Umbilical cord (tissue), 2 donors: ENCODE data around the gene GOLPH3L. TPM values are rescaled to one million over a fixed set of nuclear protein-coding genes. Genes with fewer than 3 reads are reported as not detected.
"Not testable (repeated sequence)": the region's sequence is repeated elsewhere in the genome, so short reads cannot be mapped to it uniquely, and the experiment has no call there.

Experiments used
- DNase-seq: peaks from one replicate; pipeline ENCODE4 v3.0.0-alpha.2; 2015; ENCODE audit warnings: low spot score
- total RNA-seq: library from RNA; depleted of rRNA; stranded (reverse); fragments of >200 nt; gene quantifications from one replicate; pipeline ENCODE4 v1.2.3, GENCODE V29; 2014; ENCODE audit warnings: low replicate concordance; ENCODE audit not compliant: insufficient read depth

GOLPH3L gene
- 18.8 TPM for total RNA-seq

DNA sequence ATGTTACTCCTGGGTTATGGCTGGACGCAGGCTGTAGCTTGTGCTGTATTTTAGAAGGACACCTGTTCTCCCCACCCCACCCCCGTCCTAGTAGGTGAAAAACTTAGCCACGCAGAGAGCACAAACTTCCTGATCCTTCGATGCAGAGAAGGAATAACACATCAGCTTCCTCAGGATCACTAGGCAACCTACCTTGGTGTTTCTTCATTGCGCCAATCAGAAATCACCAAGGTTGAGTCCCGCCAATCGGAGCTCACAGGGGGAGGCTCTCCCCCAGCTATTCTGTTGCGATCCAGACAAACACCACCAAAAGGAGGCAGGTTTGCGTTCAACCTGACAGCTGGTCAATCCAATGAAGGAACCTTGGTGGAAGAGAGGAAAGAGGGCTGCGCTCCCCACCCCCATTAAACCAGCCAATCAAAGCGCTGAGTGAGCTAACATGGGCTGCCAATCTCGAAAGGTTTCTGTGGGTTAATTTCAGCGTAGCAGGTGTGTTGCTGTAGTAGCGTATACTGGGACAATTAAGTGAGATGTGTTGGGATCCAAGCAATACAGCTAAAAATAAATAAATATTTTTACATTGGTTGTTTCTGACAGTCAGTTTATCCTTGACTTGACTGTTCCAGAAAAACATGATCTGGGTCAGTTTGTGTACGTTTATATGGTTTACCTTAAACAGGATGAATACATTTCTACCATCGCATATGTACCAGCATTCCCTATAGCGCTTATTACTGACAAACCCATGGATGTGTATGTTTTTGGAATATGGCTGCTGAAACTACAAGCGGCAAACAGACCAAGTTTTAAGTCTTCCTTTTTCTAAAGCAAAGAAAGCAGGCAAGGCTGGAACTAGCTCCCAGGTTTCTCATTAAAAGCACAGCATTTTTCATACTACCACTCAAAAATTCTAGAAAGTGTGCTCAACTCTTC is at the start of gene GOLPH3L:
GOLPH3L (minus strand) TSS at position 160 of the 933 bp plus-strand sequence. CDS start 2,316 bp downstream, outside the sequence.
- DNase-seq, result peak; percentile 100

DNA sequence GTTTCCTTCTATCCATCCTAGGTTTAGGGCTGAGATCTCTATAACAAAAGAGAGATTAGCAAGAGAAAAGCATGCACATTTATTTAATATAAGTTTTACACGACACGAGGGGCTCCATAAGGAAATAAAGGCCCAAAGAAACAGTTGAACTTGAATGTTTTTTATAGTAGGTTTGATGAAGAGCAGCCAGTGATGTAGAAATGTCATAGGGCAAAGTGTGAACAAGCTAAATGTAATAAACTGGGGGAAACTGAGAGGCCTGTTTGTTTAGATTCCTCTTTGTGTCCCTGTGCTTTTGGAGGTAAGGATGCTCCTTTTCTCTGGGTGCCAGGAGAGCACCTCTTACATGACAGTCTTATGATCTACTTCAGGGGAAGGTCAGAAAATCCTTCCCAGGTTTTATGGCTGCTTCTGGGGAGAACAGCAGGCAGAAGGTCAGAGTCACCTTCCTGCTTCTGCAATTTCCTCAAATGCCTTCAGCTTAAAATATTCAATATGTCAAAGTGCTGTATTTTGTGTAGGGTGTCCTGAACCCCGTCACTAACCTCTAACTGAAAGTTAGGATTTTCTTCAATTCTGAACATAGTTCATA is 33.3 kb upstream of the GOLPH3L start:
- no peak for DNase-seq

DNA sequence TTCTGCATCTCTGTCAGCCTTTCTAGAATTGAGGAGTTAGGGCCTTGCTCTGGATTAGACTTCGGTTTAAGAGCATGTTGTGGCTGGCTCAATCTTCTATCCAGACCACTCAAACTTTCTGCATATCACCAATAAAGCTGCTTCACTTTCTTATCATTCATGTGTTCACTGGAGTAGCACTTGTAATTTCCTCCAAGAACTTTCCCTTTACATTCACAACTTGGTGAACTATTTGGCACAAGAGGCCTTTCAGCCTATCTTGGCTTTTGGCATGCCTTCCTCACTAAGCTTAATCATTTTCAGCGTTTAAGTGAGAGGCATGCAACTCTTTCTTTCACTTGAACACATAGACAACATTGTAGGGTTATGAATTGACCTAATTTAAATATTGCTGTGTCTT is 27.4 kb upstream of the GOLPH3L start:
- no peak for DNase-seq

DNA sequence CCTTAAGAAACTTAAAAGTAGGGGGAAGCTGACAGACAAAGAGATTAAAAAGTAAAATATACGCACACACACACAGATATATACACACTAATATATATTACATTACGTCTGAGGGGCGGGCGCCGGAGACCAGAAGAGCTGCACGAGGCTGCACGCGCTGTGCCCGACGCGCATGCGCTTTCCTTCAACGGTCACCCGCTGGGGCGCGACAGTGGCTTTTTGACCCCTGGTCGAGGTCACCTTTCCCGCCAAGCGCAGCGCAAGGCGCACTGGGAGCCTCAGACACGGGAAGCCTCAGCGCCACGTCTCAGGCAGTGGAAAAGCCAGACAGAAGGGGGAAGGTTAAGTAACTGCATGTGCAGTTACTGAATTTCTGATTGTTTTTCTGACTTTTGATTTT is 23.7 kb upstream of the GOLPH3L start, which contains the start of gene HORMAD1:
HORMAD1 (minus strand) TSS at position 193 of the 400 bp plus-strand sequence. CDS start 1,390 bp downstream, outside the sequence.
- DNase-seq, result no peak

DNA sequence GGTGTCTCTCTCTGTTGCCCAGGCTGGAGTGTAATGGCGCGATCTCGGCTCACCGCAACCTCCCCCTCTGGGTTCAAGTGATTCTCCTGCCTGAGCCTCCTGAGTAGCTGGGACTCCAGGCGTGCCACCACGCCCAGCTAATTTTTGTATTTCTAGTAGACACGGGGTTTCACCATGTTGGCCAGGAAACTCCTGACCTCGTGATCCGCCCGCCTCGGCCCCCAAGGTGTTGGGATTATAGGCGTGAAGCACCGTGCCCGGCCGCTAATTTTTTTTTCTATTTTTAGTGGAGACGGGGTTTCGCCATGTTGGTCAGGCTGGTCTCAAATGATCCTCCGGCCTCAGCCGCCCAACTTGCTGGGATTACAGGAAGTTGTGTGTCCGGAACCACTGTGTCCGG is 23.1 kb upstream of the GOLPH3L start:
- no peak for DNase-seq

DNA sequence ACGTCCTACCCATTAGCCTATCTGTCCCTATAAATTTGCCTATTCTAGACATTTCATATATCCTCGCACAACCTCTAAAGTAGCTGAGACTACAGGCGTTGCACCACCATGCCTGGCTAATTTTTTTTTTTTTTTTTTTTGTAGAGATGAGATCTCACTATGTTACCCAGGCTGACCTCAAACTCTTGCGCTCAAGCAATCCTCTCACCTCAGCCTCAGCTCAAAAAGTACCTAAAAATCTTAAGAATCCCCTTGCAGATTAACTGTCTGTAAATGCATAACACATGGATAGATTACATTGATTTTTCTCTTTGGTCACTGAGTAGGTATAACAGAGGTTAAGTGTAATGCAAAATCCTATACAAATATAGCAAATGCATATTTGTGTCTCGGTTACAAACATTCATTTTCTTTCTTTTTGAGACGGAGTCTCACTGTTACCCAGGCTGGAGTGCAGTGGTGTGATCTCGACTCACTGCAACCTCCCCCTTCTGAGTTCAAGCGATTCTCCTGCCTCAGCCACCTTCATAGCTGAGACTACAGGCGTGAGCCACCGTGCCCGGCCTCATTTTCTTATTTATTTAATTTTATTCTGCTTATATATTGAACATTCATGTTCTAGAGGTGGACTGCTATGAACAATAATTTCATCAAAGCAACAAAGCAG is 21.4 kb upstream of the GOLPH3L start:
- no peak for DNase-seq

DNA sequence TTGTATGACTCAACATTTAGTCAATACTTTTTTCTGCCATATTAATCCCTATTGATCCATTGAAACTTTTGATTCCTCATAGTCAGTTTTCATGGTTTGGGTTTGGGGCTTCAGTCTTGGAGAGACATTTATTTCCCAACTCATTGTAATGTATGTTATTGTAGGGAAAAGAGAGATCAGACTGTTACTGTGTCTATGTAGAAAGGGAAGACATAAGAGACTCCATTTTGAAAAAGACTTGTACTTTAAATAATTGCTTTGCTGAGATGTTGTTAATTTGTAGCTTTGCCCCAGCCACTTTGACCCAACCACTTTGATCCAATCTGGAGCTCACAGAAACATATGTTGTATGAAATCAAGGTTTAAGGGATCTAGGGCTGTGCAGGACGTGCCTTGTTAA is 12.1 kb upstream of the GOLPH3L start:
- DNase-seq, result not testable (repeated sequence)

DNA sequence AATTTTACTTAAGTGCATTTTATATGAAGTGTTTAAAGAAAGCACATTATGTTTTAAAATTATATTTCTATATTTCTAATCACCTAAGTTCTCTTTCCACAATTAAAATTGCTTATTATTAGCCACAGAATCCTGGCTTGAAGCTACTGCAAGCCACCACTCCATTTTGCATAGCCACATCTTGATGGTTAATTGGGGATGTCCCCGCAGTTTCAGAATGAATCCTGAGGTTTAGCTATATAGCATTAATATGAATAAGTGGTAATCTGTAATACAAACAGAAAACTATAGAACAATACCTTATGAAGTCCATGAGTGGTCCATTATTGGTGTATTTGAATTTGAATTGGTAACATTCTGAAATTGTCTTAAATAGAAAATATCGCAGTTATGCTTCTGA is 11.6 kb upstream of the GOLPH3L start:
- no peak for DNase-seq

DNA sequence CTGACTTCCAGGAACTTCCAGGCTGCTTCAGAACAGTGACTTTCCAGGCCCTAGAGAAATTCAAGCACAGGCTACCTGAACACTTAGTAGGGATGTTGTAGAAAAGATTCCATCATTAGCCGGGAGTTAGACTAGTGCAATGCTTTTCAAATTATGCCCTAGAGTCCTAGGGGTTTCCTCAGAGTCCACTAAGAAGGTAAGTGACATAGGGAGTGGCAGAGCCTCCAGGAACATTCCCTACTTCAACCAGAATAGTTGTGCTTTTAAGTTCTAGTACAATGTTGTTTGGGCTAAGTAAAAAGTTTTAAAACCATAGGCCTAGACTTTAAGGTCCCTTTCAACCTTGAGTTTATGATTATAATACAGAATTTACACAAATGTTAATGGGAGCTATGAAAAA is 9.1 kb upstream of the GOLPH3L start:
- DNase-seq, result no peak

DNA sequence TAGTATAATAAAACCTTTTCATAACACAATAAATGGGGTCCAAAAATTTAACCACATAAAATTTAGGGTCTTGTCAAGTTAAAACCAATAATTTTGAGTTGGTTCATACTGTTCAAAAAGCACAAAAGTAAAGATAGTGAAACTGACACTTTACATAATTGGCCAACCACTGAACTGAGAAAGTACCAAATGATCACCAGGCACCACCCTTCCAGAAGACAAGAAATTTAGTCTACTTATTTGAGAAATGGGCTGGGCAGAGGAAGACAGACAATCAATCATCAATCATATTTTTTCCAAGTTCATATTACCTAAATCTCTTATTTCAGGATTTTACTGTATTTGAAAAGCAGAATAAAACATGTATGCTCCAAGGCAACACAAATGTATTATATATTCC is 6.5 kb upstream of the GOLPH3L start:
- no peak for DNase-seq

DNA sequence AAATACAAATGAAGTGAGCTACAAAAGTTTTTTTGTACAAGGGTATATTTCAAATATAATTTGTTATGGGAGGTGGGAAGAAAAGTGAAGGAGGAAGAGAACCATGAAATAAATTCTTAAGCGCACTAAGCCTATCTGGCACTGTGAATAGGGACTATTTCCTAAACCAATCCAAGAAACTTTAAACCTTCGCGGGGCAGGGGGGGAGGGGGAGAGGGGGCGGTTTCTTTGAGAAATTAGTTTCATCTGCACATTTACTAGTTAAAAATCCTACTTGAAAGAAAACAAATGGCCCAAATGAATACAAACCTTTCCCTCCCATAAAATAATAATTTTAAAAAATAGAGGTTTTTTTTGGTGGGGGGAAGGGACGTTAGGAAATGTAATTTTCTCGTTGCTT is 364 bp downstream of the GOLPH3L start:
- no peak for DNase-seq

DNA sequence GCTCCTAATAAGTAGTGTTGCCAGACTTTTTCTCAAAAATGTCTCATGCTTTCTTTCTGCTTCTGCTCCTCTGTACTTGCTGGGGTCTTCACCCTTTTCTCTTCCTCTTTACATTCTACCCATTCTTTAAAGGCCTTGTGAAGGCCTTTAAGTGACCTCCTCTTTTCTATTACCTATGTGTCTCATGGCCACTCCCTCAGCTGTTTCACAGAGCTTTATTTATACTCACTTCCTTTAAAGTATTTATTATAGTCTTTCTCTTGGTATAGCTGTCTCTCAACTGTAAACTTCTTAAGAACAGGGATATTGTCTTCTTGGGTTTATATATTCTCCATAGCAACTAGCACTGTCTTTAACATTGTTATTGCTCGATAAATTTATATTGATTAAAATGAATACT is 792 bp downstream of the GOLPH3L start:
- no peak for DNase-seq

DNA sequence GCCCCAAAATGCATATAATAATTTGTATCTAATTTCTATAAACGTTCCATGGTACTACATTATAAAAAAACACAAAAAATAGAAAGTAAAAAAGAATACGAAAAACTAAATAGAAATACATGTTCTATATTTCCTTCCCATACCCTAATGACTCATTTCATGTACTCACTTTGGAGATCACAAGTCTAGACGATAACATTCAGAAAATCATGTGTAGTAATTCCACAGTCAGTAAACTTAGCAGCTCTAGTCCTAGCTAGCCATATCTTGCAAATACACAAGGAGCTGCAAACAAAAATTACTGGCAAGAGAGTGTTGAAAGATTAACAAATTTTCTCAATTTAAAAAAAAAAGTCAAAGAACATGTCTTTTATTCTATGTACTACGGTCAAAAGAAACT is 1.4 kb downstream of the GOLPH3L start:
- no peak for DNase-seq

DNA sequence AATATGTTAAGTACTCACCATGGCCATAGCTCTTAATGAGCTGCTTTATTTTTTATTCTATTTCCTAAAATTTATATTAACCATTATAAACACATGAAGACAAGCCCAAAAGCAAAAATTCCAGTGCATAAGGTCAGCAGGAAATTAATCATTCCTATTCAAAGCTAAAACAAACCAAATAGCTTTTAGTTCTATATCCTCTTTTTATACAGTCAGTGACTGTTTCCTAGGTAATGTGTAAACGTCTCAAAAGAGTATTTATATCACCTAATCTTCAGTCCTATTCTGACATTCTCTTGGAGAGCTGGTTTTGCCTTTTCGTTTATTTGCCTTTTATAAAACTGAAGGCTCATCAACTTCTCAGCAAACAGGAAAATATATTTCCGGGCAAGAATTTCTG is 4.2 kb downstream of the GOLPH3L start:
- DNase-seq, result no peak

DNA sequence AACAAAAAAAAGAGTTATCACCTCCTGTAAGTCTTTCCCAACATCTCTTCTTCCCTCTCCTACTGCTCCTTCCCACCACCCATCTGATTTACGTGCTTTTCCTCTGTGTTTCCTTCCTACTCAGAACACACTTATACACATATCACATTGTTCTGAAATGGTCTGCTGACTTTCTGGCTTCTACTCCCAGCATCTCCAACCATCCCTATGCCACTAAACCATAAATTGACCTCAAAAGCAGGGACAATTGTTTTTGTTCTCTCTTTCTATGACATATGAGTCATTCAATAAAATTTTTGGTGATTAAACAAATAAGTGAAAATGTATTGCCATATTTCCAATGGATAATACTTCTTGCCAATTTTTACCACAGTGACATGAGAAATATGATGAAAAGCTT is 8.2 kb downstream of the GOLPH3L start:
- no peak for DNase-seq

DNA sequence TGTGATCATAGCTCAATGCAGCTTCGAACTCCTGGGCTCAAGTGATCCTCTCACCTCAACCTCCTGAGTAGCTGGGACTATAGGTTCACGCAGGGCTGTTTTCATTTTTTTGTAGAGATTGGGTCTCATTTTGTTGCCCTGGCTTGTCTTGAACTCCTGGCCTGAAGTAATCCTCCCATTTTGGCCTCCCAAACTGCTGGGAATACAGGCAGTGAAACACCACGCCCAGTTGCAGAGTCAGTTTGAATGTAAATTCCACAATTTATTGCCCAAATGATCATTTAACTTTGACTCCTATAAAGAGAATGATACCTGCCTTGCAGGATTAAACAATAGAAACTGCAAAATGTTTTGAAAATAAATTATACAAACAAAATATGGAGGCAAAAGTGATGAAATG is 10.7 kb downstream of the GOLPH3L start:
- no peak for DNase-seq

DNA sequence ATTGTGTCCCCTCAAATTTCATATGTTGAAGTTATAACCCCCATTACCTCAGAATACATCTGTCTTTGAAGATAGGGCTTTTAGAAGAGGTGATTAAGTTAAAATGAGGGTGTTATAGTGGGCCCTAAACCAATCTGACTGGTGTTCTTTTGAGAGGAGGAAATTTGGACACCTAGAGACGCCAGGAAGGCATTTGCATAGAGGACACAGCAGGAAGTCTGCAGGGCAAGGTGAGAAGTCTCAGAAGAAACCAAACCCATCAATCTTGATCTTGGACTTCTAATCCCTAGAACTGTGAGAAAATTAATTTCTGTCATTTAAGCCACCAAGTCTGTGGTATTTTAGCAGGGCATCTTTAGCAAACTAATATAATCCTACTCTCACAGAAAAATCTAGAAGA is 13.0 kb downstream of the GOLPH3L start:
- DNase-seq, result no peak

DNA sequence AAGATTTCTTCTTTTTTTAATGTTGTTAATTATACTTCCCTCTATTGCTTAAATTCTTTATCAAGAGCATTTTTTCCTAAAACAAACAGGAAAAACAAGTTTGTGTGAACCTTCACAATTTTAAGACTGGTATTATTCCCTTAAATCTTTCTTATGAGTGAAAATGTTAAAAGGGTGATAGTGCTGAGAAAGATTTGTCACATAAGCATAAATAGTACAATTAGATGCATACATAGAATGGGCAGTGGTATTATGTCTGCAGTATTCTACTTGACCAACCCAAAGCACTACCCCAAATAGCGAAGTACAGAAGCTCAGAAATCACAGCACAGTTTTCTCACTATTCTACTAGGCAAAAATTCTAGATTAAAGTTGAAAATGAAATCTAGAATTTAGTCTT is 18.0 kb downstream of the GOLPH3L start:
- DNase-seq, result no peak

DNA sequence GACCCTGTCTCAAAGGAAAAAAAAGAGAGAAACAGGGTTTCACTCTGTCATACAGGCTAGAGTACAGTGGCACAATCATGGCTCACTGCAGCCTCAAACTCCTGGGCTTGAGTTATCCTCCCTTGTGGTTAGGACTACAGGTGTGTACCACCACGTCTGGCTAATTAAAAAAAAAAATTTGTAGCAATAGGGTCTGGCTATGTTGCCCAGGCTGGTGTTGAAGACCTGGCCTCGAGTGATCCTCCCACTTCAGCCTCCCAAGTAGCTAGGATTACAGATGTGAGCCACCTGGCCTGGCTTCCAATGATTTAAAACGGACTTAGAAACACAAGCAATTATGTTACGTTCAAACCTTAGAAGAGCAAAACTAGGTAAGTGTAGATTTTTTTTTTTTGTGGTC is 22.1 kb downstream of the GOLPH3L start:
- no peak for DNase-seq

DNA sequence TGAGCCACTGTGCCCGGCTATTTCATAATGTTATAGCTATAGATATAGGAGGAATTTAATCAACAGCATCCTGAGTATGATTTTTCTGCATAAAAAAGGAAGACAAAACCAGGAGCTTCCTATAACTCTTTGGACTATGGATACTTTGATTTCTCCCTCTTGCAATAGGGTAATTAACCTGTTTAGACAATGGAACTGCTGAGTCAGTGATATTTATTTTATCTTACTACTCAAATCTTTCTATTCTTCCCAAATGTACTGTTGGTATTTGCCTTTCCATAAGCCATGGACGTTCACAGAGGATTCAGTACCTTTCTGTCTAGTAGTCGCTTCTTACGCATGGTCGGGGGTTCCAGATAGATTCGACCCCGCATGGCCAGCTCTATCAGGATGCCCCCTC is 33.6 kb downstream of the GOLPH3L start:
- DNase-seq, result no peak

DNA sequence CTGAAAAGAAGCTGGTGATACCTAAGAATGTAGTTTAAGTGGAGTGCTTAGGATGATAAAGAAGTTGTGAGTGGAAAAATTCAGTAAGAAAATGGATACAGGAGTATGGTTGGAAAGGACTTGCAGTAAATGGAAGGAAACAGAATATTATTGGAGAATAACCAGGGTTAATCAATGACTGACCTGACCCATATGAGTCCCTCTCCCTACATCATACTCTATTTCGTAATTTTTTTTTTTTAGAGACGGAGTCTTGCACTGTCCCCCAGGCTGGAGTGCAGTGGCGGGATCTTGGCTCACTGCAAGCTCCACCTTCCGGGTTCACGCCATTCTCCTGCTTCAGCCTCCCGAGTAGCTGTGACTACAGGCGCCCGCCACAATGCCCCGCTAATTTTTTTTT is 34.1 kb downstream of the GOLPH3L start:
- DNase-seq, result no peak

DNA sequence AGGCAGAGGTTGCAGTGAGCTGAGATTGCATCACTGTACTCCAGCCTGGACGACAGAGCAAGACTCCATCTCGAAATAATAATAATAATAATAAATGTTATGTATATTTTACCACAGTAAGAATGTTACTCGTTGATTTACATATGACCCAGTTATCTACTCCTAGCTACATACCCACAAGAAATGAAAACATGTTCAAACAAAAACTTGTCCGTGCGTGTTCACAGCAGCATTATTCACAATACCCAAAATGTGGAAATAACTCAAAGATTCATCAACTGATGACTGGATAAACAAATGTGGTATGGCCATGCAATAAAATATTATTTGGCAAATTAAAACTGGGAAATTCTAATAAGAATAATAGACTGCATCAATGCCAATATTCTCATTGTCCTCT is 35.8 kb downstream of the GOLPH3L start:
- peak; percentile 7 for DNase-seq
